Measurements from ENCODE around the gene SLC1A4.
A peak's percentile ranks its signal among the peaks of the same experiment; 100 is the strongest.

SLC1A4 gene

DNA sequence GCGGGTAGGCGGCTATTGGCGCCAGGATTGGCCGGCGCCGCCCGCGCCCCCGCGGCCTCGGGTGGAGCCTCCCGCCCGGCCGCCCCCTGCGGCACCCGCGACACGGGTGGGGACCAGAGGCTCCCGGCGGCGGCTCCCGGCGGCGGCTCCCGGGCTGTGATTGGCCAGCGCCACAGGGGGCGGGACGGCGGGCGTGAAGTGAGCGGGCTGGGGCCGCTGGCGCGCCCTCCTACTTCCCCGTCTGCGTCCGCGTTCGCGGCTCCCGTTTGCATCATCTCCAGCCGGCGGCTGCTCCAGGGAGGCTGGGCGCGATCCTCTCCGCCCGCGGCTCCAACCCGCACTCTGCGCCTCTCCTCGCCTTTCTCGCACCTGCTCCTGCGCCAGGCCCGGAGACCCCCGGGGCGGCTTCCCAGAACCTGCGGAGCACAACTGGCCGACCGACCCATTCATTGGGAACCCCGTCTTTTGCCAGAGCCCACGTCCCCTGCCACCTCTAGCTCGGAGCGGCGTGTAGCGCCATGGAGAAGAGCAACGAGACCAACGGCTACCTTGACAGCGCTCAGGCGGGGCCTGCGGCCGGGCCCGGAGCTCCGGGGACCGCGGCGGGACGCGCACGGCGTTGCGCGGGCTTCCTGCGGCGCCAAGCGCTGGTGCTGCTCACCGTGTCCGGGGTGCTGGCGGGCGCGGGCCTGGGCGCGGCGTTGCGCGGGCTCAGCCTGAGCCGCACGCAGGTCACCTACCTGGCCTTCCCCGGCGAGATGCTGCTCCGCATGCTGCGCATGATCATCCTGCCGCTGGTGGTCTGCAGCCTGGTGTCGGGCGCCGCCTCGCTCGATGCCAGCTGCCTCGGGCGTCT lies at the start of gene SLC1A4:
Gene SLC1A4 (plus strand): TSS at position 274 of the 856 bp plus-strand sequence. CDS start 245 bp downstream, at position 519.
- TF ChIP-seq, protein P1, sequence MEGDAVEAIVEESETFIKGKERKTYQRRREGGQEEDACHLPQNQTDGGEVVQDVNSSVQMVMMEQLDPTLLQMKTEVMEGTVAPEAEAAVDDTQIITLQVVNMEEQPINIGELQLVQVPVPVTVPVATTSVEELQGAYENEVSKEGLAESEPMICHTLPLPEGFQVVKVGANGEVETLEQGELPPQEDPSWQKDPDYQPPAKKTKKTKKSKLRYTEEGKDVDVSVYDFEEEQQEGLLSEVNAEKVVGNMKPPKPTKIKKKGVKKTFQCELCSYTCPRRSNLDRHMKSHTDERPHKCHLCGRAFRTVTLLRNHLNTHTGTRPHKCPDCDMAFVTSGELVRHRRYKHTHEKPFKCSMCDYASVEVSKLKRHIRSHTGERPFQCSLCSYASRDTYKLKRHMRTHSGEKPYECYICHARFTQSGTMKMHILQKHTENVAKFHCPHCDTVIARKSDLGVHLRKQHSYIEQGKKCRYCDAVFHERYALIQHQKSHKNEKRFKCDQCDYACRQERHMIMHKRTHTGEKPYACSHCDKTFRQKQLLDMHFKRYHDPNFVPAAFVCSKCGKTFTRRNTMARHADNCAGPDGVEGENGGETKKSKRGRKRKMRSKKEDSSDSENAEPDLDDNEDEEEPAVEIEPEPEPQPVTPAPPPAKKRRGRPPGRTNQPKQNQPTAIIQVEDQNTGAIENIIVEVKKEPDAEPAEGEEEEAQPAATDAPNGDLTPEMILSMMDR (IDR thresholded peaks at IDR 0.05; ENCODE audit: insufficient read depth, low read length, missing control alignments), result no peak
- CTCF ChIA-PET, result interaction anchor here (0.7 to 1.9 kb wide), 8 partner anchors 10 to 71 kb away, joined by 3 to 6 read pairs (median 3); no protein-coding TSS in a partner anchor
- POLR2A ChIA-PET, result interaction anchor here (0.7 to 1.4 kb wide), 5 partner anchors 8 to 403 kb away, joined by 3 to 5 read pairs (median 3); no protein-coding TSS in a partner anchor
- peak; percentile 26 for DNase-seq (ENCODE audit: low read depth, low spot score)
- peak within 1 kb of the TSS; percentile 87 for H3K4me3 ChIP-seq (ENCODE audit: low read depth, low read length)

DNA sequence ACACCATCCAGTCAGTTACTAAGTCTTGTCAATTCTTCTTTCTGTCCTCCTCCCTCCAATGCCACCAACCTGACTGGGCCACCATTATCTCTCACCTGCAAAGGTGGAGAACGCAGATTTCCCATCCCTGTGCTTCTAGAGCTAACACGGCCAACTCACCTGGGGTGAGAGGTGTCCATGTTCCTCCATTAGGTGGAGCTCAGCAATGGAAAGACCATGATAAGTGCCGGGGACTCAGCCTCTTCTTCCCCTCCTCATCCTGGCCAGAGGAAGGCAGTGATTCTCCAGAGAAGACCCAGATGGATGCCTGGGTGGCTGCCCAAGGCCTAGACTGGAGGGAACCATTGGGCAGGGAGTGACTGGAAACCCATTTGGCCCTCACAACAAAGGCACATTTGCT lies 48.1 kb upstream of the SLC1A4 start:
- H3K4me3 ChIP-seq (ENCODE audit: low read depth, low read length), result no peak overlapping the region
- CTCF ChIA-PET, result interaction anchor here (1.1 kb wide), 1 partner anchor 22 kb away, joined by 3 read pairs; no protein-coding TSS in a partner anchor
- TF ChIP-seq, protein P1 (IDR thresholded peaks at IDR 0.05; ENCODE audit: insufficient read depth, low read length, missing control alignments), result no peak
- POLR2A ChIA-PET, result no interaction called here
- DNase-seq (ENCODE audit: low read depth, low spot score), result no peak

DNA sequence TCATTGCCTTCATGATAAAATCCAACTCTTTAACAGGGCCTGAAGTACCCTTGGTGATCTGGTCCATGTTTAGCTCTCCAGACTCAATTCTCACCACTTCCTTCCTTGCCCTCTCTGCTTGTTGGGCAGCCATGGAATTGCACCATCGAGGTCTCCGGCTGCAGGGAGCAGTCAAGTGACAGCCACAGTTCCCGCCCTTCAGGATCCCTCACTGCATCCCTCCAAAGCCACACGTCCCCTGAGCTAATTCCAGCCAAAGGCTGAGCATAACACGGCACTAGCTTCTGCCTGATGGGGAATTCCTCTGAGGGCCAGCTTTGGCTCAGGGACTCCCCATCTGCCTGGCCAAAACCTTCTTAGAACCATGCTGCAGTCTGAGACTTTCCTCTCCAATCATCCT lies 47.4 kb upstream of the SLC1A4 start:
- DNase-seq (ENCODE audit: low read depth, low spot score), result no peak
- TF ChIP-seq, protein P1 (IDR thresholded peaks at IDR 0.05; ENCODE audit: insufficient read depth, low read length, missing control alignments), result no peak
- ChIA-PET POLR2A (no interaction called here), CTCF (interaction anchor here (1.0 kb wide), 1 partner anchor 15 kb away, joined by 4 read pairs; no protein-coding TSS in a partner anchor)
- no peak overlapping the region for H3K4me3 ChIP-seq (ENCODE audit: low read depth, low read length)

DNA sequence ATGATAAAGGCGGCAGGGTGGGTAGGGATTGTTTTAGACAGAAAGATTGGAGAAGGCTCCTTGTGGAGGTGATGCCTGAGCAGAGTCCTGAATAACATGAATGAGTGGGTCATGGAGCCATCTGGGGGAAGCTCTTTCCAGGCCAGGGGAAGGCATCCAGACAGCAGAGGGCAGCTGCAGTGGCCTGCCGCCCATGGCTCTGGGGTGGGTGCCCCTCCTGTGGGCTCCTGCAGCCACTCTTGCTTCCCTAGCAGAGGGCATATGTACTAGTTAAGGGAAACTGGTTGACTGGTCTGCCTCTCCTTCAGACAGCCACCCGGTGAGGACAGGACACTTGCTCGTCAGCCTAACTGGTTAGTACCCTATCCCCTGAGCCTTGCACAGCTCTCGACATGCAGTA lies 46.5 kb upstream of the SLC1A4 start:
- ChIA-PET POLR2A (no interaction called here), CTCF (interaction anchor here (1.0 kb wide), 1 partner anchor 14 kb away, joined by 4 read pairs; no protein-coding TSS in a partner anchor)
- TF ChIP-seq, protein P1 (IDR thresholded peaks at IDR 0.05; ENCODE audit: insufficient read depth, low read length, missing control alignments), result no peak

DNA sequence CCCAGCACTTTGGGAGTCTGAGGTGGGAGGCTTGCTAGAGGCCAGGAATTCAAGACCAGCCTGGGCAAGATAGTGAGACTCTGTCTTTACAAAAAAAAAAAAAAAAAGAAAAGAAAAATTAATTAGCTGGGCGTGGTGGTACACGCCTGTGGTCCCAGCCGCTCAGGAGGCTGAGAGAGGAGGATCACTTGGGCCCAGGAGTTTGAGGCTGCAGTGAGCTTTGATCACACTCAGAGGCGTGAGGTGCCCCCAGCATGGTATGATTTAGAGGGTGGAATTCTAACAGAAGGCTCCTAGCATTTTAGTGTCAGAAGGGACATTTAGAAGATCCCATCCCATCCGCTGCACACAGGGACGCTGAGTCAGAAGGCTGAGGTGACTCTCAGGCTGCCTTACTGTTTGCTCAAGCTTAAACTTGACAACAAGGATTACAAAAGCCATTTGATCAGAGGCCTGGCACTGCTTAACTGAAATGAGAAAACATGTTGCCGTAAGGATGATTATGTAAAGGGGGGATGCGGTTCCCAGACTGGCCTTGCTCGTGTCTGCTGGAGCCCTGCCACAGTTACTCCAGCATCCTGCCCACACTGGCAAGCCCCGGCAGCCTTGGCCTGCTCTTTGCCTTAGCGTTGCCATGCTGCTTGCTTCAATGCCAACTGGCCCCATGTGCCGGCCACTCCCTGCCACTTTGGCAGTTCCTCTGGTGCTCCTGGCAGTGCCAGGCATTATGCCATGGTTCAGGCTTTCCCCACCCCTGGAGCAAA lies 45.6 kb upstream of the SLC1A4 start:
- no peak for DNase-seq (ENCODE audit: low read depth, low spot score)
- ChIA-PET CTCF (interaction anchor here (1.0 kb wide), 1 partner anchor 28 kb away, joined by 3 read pairs; no protein-coding TSS in a partner anchor), POLR2A (no interaction called here)
- no peak overlapping the region for H3K4me3 ChIP-seq (ENCODE audit: low read depth, low read length)
- TF ChIP-seq, protein P1 (IDR thresholded peaks at IDR 0.05; ENCODE audit: insufficient read depth, low read length, missing control alignments), result no peak

More for the DNA sequence above, 46.5 kb upstream of the SLC1A4 start:
- DNase-seq (ENCODE audit: low read depth, low spot score), result no peak
- no peak overlapping the region for H3K4me3 ChIP-seq (ENCODE audit: low read depth, low read length)
